Measurements from ENCODE around the gene HCN4. TPM values are rescaled to one million over a fixed set of nuclear protein-coding genes. Genes with fewer than 3 reads are reported as not detected.

HCN4 gene
- total RNA-seq, 1 experiment from 2014 or later: 5.2 TPM

GRCh38 chr15:73345658-73346057 lies 23.1 kb downstream of the HCN4 start:
- Histone ChIP-seq H3K36me3 (replicated peaks; ENCODE audit: control insufficient read depth, insufficient read depth, low read length) (peaks cover 4% of the 10 kb centered on the region), H3K27me3 (ENCODE audit: control insufficient read depth, insufficient read depth, low read length) (no peaks in the 10 kb centered on the region), H3K4me3 (ENCODE audit: insufficient read depth, low read depth, low read length) (no peak overlapping the region)
- no peak for DNase-seq

GRCh38 chr15:73344056-73344455 lies 24.7 kb downstream of the HCN4 start:
- no peak for DNase-seq
- no peaks in the 10 kb centered on the region for H3K27me3 ChIP-seq (ENCODE audit: control insufficient read depth, insufficient read depth, low read length)
- no peak overlapping the region for H3K4me3 ChIP-seq (ENCODE audit: insufficient read depth, low read depth, low read length)
- peaks cover 4% of the 10 kb centered on the region for H3K36me3 ChIP-seq (replicated peaks; ENCODE audit: control insufficient read depth, insufficient read depth, low read length)

- H3K36me3 ChIP-seq (replicated peaks; ENCODE audit: control insufficient read depth, insufficient read depth, low read length): peaks cover 4% of the 10 kb centered on the region
- H3K27me3 ChIP-seq (ENCODE audit: control insufficient read depth, insufficient read depth, low read length): no peaks in the 10 kb centered on the region
- DNase-seq: peak; percentile 31
- H3K4me3 ChIP-seq (ENCODE audit: insufficient read depth, low read depth, low read length): no peak overlapping the region
Measured at GRCh38 chr15:73341886-73342600, 26.7 kb downstream of the HCN4 start.

- Histone ChIP-seq H3K36me3 (replicated peaks; ENCODE audit: control insufficient read depth, insufficient read depth, low read length) (peaks cover 4% of the 10 kb centered on the region), H3K27me3 (ENCODE audit: control insufficient read depth, insufficient read depth, low read length) (no peaks in the 10 kb centered on the region), H3K4me3 (ENCODE audit: insufficient read depth, low read depth, low read length) (no peak overlapping the region)
- peak; percentile 37 for DNase-seq
Measured at GRCh38 chr15:73340502-73341192, 28.1 kb downstream of the HCN4 start.

- peaks cover 4% of the 10 kb centered on the region for H3K36me3 ChIP-seq (replicated peaks; ENCODE audit: control insufficient read depth, insufficient read depth, low read length)
- DNase-seq: peak; percentile 30
- no peaks in the 10 kb centered on the region for H3K27me3 ChIP-seq (ENCODE audit: control insufficient read depth, insufficient read depth, low read length)
- H3K4me3 ChIP-seq (ENCODE audit: insufficient read depth, low read depth, low read length): no peak overlapping the region
Measured at GRCh38 chr15:73338606-73339374, 30.0 kb downstream of the HCN4 start.

- no peak for DNase-seq
- Histone ChIP-seq H3K4me3 (ENCODE audit: insufficient read depth, low read depth, low read length) (no peak overlapping the region), H3K27me3 (ENCODE audit: control insufficient read depth, insufficient read depth, low read length) (no peaks in the 10 kb centered on the region), H3K36me3 (replicated peaks; ENCODE audit: control insufficient read depth, insufficient read depth, low read length) (no peaks in the 10 kb centered on the region; the same call in 1 of the 2 replicates)
Measured at GRCh38 chr15:73338058-73338457, 30.7 kb downstream of the HCN4 start.

- H3K27me3 ChIP-seq (ENCODE audit: control insufficient read depth, insufficient read depth, low read length): no peaks in the 10 kb centered on the region
- no peak for DNase-seq
- no peak overlapping the region for H3K4me3 ChIP-seq (ENCODE audit: insufficient read depth, low read depth, low read length)
- no peaks in the 10 kb centered on the region; the same call in 1 of the 2 replicates for H3K36me3 ChIP-seq (replicated peaks; ENCODE audit: control insufficient read depth, insufficient read depth, low read length)
Measured at GRCh38 chr15:73337187-73337586, 31.6 kb downstream of the HCN4 start.

GRCh38 chr15:73336756-73337155 lies 32.0 kb downstream of the HCN4 start:
- no peaks in the 10 kb centered on the region for H3K27me3 ChIP-seq (ENCODE audit: control insufficient read depth, insufficient read depth, low read length)
- H3K36me3 ChIP-seq (replicated peaks; ENCODE audit: control insufficient read depth, insufficient read depth, low read length): no peaks in the 10 kb centered on the region; the same call in 1 of the 2 replicates
- H3K4me3 ChIP-seq (ENCODE audit: insufficient read depth, low read depth, low read length): no peak overlapping the region
- no peak for DNase-seq

- Histone ChIP-seq H3K36me3 (replicated peaks; ENCODE audit: control insufficient read depth, insufficient read depth, low read length) (no peaks in the 10 kb centered on the region; the same call in 1 of the 2 replicates), H3K27me3 (ENCODE audit: control insufficient read depth, insufficient read depth, low read length) (no peaks in the 10 kb centered on the region), H3K4me3 (ENCODE audit: insufficient read depth, low read depth, low read length) (no peak overlapping the region)
- DNase-seq: no peak
Measured at GRCh38 chr15:73335471-73335870, 33.3 kb downstream of the HCN4 start.

- no peak for DNase-seq
- no peaks in the 10 kb centered on the region for H3K27me3 ChIP-seq (ENCODE audit: control insufficient read depth, insufficient read depth, low read length)
- H3K36me3 ChIP-seq (replicated peaks; ENCODE audit: control insufficient read depth, insufficient read depth, low read length): no peaks in the 10 kb centered on the region; the same call in 1 of the 2 replicates
Measured at GRCh38 chr15:73335026-73335425, 33.7 kb downstream of the HCN4 start.

GRCh38 chr15:73334086-73334485 lies 34.7 kb downstream of the HCN4 start:
- H3K4me3 ChIP-seq (ENCODE audit: insufficient read depth, low read depth, low read length): no peak overlapping the region
- H3K36me3 ChIP-seq (replicated peaks; ENCODE audit: control insufficient read depth, insufficient read depth, low read length): no peaks in the 10 kb centered on the region; the same call in 1 of the 2 replicates
- DNase-seq: no peak

More at GRCh38 chr15:73335026-73335425, 33.7 kb downstream of the HCN4 start:
- H3K4me3 ChIP-seq (ENCODE audit: insufficient read depth, low read depth, low read length): no peak overlapping the region

GRCh38 chr15:73333001-73333400 lies 35.8 kb downstream of the HCN4 start:
- H3K36me3 ChIP-seq (replicated peaks; ENCODE audit: control insufficient read depth, insufficient read depth, low read length): no peaks in the 10 kb centered on the region; the same call in none of the 2 replicates
- H3K27me3 ChIP-seq (ENCODE audit: control insufficient read depth, insufficient read depth, low read length): no peaks in the 10 kb centered on the region
- H3K4me3 ChIP-seq (ENCODE audit: insufficient read depth, low read depth, low read length): no peak overlapping the region
- no peak for DNase-seq

More at GRCh38 chr15:73334086-73334485, 34.7 kb downstream of the HCN4 start:
- H3K27me3 ChIP-seq (ENCODE audit: control insufficient read depth, insufficient read depth, low read length): no peaks in the 10 kb centered on the region

GRCh38 chr15:73331991-73332925 lies 36.5 kb downstream of the HCN4 start:
- Histone ChIP-seq H3K36me3 (replicated peaks; ENCODE audit: control insufficient read depth, insufficient read depth, low read length) (no peaks in the 10 kb centered on the region; the same call in none of the 2 replicates), H3K27me3 (ENCODE audit: control insufficient read depth, insufficient read depth, low read length) (no peaks in the 10 kb centered on the region), H3K4me3 (ENCODE audit: insufficient read depth, low read depth, low read length) (no peak overlapping the region)
- no peak for DNase-seq

- no peaks in the 10 kb centered on the region for H3K27me3 ChIP-seq (ENCODE audit: control insufficient read depth, insufficient read depth, low read length)
- DNase-seq: no peak
- H3K4me3 ChIP-seq (ENCODE audit: insufficient read depth, low read depth, low read length): no peak overlapping the region
- no peaks in the 10 kb centered on the region; the same call in none of the 2 replicates for H3K36me3 ChIP-seq (replicated peaks; ENCODE audit: control insufficient read depth, insufficient read depth, low read length)
Measured at GRCh38 chr15:73331501-73331900, 37.3 kb downstream of the HCN4 start.

All from H7 (cell line).